MG63 (cell line): ENCODE results near the gene MED8. TPM values are rescaled to one million over a fixed set of nuclear protein-coding genes. Genes with fewer than 3 reads are reported as not detected.

Experiments used
- DNase-seq: peaks from one replicate; pipeline ENCODE4 v3.0.0-alpha.2; 2020
- H3K27me3 ChIP-seq: fragments of 250-450 bp; sonication (Bioruptor Pico); 2 replicates; pipeline ENCODE4 v1.5.1; 2020; ENCODE audit warnings: mild to moderate bottlenecking, moderate library complexity
- H3K36me3 ChIP-seq: fragments of 250-450 bp; sonication (Bioruptor Pico); 2 replicates; pipeline ENCODE4 v1.5.1; 2020; ENCODE audit warnings: mild to moderate bottlenecking, moderate library complexity
- H3K4me3 ChIP-seq: fragments of 250-450 bp; sonication (Bioruptor Pico); 2 replicates; pipeline ENCODE4 v1.5.1; 2020; ENCODE audit warnings: mild to moderate bottlenecking, moderate library complexity
- H3K9me3 ChIP-seq: fragments of 250-450 bp; sonication (Bioruptor Pico); 2 replicates; pipeline ENCODE4 v1.5.1; 2020; ENCODE audit warnings: mild to moderate bottlenecking, moderate library complexity
- total RNA-seq: library from RNA; depleted of rRNA; stranded (reverse); fragments of >200 nt; shearing (Covaris generic); gene quantifications from 2 replicates; pipeline ENCODE4 v1.2.3, GENCODE V29; 2014; ENCODE audit warnings: low replicate concordance; rRNA removed

MED8 gene
- total RNA-seq, 1 experiment from 2014 or later = 60.4 TPM

- H3K4me3 ChIP-seq = no peak overlapping the region
- H3K36me3 ChIP-seq = no peaks in the 10 kb centered on the region
- no peaks in the 10 kb centered on the region for H3K9me3 ChIP-seq
- no peaks in the 10 kb centered on the region for H3K27me3 ChIP-seq
- no peak for DNase-seq
These were observed 55.0 kb downstream of the MED8 start for GRCh38 chr1:43334453-43335205.

Other genes with a start within 250 kb of the MED8 start
- gene EBNA1BP2, start 217.5 kb downstream of the MED8 start, total RNA-seq = 339 and 360 TPM in 2 replicates
- gene CFAP57, start 217.5 kb downstream of the MED8 start, total RNA-seq = 0.56 and 1.5 TPM in 2 replicates
- gene TMEM125, start 119.8 kb downstream of the MED8 start, total RNA-seq = not detected in 2 replicates
- not detected in 2 replicates for gene C1orf210, start 104.2 kb downstream of the MED8 start, total RNA-seq
- 0.20 TPM in 1 of 2 replicates, not detected in the other for gene TIE1, start 88.8 kb downstream of the MED8 start, total RNA-seq
- not detected in 2 replicates for gene MPL, start 52.0 kb downstream of the MED8 start, total RNA-seq
- gene CDC20, start 30.8 kb downstream of the MED8 start, total RNA-seq = 152 and 260 TPM in 2 replicates
- gene ELOVL1, start 21.8 kb downstream of the MED8 start, total RNA-seq = 101 and 118 TPM in 2 replicates
- gene SZT2, start 99 bp upstream of the MED8 start, total RNA-seq = 2.5 and 4.9 TPM in 2 replicates
- 12.1 and 16.7 TPM in 2 replicates for gene HYI, start 64.1 kb upstream of the MED8 start, total RNA-seq
- 28.5 and 33.0 TPM in 2 replicates for gene PTPRF, start 141.1 kb upstream of the MED8 start, total RNA-seq